GM19023 (cell line): ENCODE data around the gene ADGRD2.

Source experiments
- ATAC-seq: cut with Tn5 transposase; IDR thresholded peaks from one replicate; pipeline ENCODE4 v1.9.1; 2021; ENCODE audit warnings: mild to moderate bottlenecking, moderate library complexity; ENCODE audit not compliant: unreplicated experiment

The ADGRD2 gene

DNA sequence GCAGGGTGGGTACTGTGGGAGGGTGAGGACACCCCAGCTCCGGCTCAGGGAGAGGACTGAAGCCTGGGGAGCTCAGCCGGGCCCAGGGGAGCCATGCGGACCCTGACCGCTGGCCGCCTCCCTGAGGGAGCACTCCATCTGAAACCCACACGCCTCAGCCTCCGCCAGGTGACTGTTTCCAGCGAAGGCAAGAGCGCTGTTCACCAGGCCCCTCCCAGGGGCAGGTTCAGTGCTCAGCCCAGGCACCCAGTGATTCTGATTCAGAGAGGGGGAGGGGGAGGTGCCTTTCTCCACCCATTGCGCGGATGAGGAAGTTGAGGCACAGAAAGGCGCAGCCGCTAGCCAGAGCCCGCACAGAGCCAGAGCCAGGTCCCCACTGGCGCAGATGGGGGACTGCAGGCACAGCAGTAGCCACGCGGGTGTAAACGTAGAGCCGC lies 27.0 kb downstream of the ADGRD2 start:
- no peak for ATAC-seq

GRCh38 chr9:124477648-124478285 lies 27.5 kb downstream of the ADGRD2 start:
- ATAC-seq = no peak

DNA sequence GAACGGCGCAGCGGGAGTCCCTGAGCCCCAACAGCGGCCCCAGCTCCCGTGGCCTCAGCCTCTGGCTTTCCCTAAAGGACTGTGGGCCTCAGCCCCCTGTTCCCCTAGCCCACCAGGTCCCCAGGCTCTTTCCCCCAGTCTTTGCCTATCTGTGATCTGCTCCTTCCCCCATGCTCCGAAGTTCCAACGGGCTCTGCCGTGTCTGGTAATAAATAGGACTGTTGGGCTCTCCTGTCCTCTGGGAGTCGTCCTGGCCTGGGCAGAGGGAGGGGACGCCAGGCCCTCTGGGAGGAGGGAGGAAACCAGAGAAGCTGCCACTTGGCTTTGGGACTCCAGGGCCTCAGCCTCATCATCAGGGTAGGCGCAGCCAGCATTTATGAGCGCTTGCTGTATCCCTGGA lies 28.1 kb downstream of the ADGRD2 start:
- ATAC-seq = no peak

GRCh38 chr9:124479371-124479770 lies 29.1 kb downstream of the ADGRD2 start:
- no peak for ATAC-seq

DNA sequence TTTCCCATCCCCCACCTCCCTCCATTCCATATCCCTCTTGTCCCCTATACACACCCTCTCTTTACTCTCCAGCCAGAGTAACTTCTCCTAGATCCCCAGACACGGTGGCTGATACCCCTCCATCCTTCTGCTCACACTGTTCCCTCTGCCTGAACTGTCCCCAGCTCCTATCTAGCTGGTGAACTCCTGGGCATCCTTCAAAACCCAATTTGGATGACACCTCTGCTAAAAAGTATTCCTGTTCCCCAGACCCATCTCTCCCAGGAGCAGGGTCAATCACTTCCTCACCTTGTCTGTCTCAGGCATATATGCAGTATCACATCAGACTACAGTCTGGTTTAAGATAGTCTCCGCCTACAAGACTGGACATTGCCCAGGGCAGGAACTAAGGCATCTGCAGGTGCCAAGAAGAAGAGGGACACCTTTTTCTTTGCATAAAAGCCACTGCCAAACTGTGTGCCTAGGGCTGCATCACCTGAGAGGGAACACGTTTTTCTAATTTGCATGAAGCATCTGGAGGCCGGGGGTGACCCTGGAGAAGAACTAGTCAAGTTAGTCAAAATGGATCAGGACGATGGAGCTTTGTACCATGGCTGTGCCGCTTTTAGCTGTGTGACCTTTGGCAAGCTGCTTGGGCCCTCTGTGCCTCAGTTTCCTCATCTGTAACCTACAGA lies 29.8 kb downstream of the ADGRD2 start:
- ATAC-seq = no peak

DNA sequence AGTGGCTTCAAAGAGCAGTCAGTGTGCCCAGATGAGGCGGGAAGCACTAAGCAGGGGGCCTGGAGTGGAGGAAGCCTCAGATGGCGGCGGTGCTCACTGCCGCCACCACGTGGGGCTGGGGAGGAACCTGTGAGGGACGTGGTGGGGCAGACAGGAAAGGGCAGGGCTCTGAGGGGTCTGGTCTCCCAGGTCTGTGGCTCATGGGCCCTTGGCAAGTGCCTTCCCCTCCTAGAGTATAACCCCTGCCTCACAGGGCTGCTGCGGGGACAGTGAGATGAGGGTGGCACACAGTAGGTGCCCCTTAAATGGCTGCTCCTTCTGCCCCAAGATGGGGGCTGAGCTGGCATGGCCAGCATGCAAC lies 30.4 kb downstream of the ADGRD2 start:
- ATAC-seq = no peak

- no peak for ATAC-seq
Measured at GRCh38 chr9:124481115-124481514, 30.9 kb downstream of the ADGRD2 start.

GRCh38 chr9:124482431-124483031 lies 32.3 kb downstream of the ADGRD2 start:
- ATAC-seq = no peak

GRCh38 chr9:124483481-124483880 lies 33.2 kb downstream of the ADGRD2 start:
- no peak for ATAC-seq

DNA sequence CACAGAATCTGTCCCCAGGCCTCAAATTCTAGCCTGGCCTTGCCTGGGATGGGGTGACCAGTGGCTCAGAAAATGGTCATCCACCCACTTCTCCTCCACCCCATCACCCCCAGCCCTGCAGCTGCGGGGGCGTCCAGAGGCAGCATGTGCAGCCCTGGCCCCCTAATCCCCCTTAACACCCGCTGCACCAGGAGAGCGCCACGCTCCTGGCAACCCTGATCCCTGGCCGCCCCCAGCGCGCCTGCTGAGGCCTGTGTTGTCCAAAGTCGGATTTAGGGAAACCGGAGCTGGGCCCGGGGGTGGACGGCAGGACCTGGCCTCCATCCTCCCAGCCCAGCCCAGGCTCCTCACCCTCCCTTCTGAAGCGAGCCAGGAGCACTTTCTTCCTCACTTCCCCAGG lies 35.0 kb downstream of the ADGRD2 start:
- ATAC-seq = no peak

DNA sequence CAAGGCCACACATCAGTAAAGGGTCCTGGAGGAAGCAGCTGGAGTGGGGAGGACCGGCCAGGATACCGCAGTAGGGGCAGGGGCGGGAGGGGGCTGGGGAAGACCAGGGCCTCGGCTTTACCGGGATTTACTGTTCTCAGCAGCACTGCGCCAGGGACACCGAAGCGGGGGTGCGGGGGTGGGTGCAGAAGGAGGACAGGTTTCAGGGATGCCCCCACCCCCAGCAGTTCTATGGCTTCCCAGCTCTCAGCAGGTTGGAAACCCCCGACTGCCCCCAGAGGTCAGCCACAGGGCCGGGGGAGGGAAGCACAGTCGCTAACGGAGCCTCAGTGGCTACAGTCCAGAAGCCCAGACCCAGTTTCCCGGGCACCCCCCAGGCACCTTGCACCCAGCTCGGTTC lies 35.7 kb downstream of the ADGRD2 start:
- ATAC-seq = no peak

DNA sequence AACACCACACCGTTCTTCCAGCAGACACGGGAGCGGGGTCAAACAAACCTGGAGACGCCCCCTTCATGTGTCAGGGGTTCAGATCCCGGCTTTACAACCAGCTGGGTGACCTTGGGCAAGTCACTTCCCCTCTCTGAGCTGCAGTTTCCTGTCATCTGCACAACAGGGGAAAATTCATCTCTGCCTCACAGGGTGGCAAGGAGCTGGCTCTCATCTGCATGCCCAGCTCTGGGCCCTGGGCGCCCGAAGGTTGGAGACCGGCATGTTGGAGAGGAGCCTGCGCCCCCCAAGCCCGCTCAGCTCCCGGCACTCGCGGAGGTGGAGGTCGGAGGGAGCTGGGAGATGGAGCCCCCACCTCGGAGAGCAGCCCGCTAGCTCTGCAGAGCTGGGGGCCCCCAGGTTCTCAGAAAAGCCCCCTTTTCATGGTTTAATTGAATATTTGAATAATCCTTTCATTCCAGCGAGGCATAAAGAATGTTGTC lies 36.6 kb downstream of the ADGRD2 start:
- ATAC-seq = no peak

DNA sequence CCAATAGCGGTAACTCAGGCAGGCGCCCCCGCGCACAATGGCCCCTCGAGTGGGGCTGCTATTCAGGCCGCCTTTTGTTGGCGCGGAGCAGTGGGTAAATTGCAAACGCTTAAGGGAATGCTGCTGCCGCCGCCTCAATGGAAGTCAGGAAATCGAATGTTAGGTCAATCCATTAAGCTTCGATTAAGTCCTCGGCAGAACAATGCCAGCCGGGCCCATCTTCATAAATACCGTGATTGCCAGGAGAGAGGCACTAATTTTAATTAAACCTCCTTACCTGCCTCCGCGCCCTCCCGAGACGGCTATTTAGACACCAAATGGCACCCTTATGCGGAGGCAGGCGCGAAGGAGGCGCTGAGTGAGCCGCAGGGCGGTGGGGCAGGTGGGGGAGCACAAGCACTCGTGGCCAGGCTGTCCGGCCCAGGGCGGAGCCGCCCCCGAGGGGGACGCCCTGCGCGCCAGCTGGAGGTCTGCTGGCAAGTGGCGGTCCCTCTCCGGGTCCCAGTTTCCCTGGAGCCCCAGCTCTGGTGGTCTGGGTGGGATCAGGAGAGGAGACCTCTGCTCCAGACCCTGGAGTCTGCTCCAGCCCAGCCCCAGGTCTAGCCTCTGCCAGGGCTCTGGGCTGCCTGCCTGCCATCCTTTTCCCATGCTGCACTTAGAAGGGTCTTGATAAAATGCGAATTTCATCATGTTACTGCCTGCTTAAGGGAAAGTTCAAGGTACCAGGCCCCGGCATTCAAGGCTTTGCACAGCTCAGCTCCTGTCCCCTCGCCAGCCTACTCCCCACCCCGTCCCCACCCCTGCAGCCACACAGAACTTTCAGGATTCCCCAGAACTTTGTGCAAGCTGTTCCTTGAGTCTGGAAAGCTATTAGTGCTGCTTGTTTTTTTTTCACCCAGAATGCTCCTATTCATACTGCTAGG lies 37.3 kb downstream of the ADGRD2 start:
- ATAC-seq = no peak

DNA sequence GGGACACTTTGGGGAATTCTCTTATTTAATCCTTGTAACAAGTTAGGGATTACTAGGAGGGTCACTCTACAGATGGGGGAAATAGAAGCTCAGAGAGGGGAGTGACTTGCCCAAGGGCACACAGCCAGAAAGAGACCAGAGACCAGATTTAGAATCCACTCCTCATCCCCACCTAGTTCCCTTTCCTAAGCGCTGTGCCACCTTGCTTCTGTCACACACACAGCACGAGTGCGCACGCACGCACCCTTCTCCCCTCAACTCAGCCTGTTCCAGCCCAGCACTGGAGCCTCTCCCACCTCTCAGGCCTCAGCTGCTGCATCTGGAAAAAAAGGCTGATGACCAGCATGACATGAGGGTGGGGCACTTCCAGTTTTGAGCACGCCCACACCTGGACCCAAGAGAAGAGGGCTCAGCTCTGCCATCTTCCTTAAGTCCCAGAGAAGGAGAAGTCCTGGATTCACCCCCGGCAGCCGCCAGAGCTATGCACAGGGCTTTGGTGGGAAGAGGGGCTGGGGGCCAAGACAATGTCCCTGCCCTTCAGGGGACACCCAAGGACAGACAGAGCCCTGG lies 38.5 kb downstream of the ADGRD2 start:
- ATAC-seq = no peak

DNA sequence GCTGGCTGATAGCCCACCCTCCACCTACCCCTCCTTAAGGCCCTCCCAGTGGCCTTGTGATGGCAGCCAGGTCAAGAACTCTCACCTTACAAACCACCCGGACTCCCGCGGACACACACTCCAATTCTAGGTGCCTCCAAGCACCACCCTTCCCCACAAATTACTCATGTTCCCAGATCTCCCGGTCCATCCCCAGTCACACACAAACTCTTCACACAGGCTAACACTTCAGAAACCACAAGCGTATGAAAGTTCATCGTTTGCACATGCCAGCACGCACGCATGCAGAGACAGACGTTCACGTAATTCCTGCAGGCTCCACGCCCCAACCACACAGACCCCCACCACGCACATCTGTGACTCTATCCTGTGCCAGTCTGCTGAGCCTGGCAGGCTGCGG lies 39.0 kb downstream of the ADGRD2 start:
- ATAC-seq = no peak

GRCh38 chr9:124490004-124490403 lies 39.8 kb downstream of the ADGRD2 start:
- no peak for ATAC-seq

DNA sequence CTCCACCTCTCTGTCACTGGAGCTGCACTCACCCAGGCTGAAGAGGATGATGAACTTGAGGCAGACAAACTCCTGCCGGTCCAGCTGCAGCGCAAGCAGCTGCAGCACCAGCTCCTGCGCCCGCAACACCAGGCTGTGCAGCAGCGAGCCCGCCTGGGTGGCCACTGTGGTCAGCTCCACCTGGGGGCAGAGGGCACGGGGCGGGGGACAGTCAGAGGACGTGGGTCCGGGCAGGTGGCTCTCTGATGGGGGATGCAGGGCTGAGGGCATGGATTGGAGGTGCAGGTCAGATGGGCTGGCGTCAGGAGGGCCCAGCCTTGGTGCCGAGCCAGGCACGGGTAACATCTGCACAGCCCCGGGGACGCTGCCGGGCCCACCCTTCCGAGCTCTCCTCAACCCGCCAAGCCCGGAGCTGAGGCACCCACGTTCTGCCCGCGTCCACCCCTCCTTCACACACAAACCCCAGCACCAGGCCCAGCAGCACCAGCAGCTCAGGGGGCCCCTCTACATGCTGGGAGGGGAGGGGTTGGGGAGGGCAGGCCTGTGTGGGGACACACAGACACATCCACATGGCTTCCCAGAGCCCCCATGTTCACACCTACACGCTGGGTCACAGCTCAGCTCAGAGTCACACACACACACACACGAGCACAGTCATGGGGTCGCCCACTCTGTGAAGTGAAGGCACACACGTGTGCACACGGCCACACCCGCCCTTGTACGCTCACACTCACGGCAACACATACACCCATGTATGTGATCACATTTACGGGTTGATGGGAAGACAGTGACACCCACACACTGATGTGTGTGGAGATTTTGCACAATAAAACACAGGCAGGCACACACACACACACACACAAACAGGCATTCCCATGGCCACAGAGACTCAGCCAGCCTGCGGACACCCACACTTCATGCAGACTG lies 41.1 kb downstream of the ADGRD2 start:
- ATAC-seq = no peak

GRCh38 chr9:124492818-124493217 lies 42.6 kb downstream of the ADGRD2 start:
- no peak for ATAC-seq

DNA sequence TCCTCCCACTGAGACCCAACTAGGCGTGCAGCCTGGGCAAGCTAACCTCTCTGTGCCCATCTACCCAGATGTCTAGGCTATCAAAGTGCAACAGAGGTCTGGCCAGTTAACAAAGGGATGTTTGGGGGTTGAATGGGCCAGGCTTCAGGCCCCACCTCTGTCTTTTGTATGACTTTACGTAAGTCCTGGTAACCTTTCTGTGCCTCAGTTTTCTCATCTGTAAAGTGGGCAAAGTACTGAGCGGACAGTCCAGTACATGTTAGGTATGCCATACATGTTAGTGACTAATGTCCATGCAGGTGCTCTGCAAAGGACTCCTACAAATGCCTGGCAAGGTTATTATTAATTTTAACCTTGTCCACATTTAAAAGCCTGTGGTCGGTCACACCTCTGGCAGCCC lies 43.0 kb downstream of the ADGRD2 start:
- no peak for ATAC-seq
